EH (cell line): ENCODE measurements around the gene NCAPD3.
"Not testable (repeated sequence)": the region's sequence is repeated elsewhere in the genome, so short reads cannot be mapped to it uniquely, and the experiment has no call there.

Source experiments
- DNase-seq: peaks from one replicate; pipeline ENCODE4 v3.0.0-alpha.2; 2015; ENCODE audit warnings: low read depth

NCAPD3 gene

GRCh38 chr11:134223836-134224709 lies at the start of gene NCAPD3, which contains the start of gene VPS26B:
Gene NCAPD3, minus strand, starts transcription at chr11:134223967. Its CDS starts 41 bp downstream, at chr11:134223926.
Gene VPS26B, plus strand, starts transcription at chr11:134224671. Its CDS starts 452 bp downstream, at chr11:134225123.
- DNase-seq: peak; percentile 96

DNA sequence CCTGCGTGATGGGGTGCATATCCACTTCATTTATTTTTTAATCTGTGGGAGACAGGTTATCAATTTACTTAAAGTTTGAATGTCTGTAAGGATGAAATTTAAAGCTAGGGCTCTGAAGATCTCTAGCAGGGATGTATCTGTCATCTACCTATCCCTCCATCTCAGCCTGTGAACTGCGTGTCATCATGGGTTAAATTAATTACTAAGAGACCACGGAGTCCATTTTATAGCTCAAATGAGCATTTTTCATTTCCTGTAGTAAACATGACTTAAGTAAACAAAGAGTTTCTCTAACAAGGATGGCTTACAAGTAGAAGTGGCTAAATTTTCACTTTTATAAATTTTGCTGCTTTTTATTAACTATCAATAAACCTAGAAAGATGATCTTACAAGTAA lies 49.5 kb upstream of the NCAPD3 start:
- no peak for DNase-seq

GRCh38 chr11:134272381-134273316 lies 48.9 kb upstream of the NCAPD3 start:
- peak; percentile 13 for DNase-seq

DNA sequence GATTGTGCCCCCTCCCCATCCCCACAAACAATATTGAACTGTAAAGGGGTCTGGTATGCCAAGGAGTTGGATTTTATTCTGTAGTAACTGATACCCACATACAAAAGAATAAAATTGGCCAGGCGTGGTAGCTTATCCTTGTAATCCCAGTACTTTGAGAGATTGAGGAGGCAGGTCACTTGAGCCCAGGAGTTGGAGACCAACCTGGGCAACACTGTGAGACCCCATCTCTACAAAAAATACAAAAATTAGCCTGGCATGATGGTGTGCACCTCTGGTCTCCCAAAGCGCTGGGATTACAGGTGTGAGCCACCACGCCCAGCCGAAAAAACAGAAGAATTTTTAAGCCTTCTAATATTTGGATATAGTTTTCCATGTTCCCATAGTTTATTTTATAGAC lies 48.2 kb upstream of the NCAPD3 start:
- no peak for DNase-seq

- DNase-seq: no peak
Measured at GRCh38 chr11:134270250-134270714, 46.5 kb upstream of the NCAPD3 start.

- DNase-seq: no peak
Measured at GRCh38 chr11:134267966-134268365, 44.2 kb upstream of the NCAPD3 start.

GRCh38 chr11:134267461-134267860 lies 43.7 kb upstream of the NCAPD3 start:
- no peak for DNase-seq

- peak; percentile 80 for DNase-seq
Measured at GRCh38 chr11:134266841-134267251, 43.1 kb upstream of the NCAPD3 start.

GRCh38 chr11:134266440-134266839 lies 42.7 kb upstream of the NCAPD3 start:
- peak; percentile 15 for DNase-seq

GRCh38 chr11:134264966-134265764 lies 41.4 kb upstream of the NCAPD3 start:
- DNase-seq: no peak

DNA sequence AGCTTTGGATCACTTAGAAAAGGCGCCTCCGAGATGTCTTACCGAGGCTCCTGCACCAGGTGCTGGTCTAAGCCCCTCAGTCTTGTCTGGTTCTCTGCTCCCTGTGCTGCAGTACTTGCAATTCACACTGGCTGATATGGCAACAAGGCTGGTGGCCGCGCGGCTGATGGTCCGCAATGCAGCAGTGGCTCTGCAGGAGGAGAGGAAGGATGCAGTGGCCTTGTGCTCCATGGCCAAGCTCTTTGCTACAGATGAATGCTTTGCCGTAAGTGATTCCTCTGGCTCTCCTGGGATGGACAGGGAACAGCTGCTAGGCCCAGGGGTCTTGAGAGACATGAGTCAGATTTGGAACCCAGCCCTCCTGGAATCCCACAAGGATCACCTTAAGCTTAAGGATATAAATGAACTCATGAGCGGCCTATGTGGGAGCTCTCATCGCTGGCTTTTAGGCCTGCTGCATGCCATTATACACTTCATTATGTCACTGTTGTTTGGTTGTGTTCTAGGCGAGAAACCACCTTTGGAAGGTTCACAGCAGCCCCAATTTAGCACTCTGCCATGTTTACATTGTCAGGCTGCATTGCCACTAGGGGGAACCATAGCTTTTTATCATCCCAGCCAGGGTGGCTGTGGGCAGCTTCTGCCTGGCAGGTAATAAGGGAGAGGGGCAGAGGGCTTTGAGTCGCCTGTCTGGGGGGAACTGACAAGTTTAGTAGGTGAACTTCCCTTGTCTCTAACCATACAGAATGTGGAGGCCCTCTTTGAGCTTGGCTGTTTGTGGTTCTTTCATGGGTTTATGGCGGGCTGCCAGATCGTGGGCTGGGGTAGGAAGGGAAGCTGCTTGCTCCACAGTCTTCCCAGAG lies 38.1 kb upstream of the NCAPD3 start:
- peak; percentile 19 for DNase-seq

DNA sequence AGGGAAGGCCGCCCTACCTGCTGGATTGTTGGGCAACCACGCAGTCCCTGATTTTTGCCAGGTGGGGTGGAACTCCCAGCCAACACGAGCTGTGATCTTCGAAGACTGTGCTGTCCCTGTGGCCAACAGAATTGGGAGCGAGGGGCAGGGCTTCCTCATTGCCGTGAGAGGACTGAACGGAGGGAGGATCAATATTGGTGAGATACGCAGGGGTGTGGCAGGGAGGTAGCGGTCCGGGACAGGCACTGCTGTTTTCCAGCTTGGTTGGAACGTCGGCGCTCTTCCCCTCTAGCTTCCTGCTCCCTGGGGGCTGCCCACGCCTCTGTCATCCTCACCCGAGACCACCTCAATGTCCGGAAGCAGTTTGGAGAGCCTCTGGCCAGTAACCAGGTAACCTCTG lies 37.2 kb upstream of the NCAPD3 start:
- DNase-seq: no peak

DNA sequence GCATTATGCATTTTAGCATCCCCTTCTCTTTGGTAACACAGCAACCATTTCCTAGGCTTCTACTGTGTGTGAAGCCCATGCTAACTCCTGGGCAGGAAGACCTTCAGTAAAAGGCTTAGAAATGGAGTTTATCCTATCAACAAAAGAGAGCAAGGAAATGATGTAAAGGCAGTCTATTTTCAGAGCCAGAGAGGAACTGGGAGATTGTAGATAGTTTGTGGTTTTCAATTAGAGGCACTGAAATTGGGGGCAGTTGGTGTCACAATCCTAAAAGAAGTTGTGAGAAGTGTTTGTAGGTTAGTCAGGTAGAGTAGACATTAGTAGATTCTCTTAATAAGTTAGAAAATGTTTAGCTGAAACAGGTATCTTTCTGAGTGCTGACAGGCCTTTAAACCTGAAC lies 36.7 kb upstream of the NCAPD3 start:
- DNase-seq: no peak

GRCh38 chr11:134258577-134258976 lies 34.8 kb upstream of the NCAPD3 start:
- DNase-seq: no peak

- no peak for DNase-seq
Measured at GRCh38 chr11:134257101-134257500, 33.3 kb upstream of the NCAPD3 start.

GRCh38 chr11:134255184-134255561 lies 31.4 kb upstream of the NCAPD3 start:
- DNase-seq: not testable (repeated sequence)

- DNase-seq: no peak
Measured at GRCh38 chr11:134254433-134255183, 30.8 kb upstream of the NCAPD3 start.

- DNase-seq: peak; percentile 97
Measured at GRCh38 chr11:134253188-134253993, 29.6 kb upstream of the NCAPD3 start, which contains the start of the genes ACAD8 and THYN1. Gene ACAD8, plus strand, starts transcription at chr11:134253568. Its CDS starts 33 bp downstream, at chr11:134253601. Gene THYN1, minus strand, starts transcription at chr11:134253352. Its CDS starts 470 bp downstream, at chr11:134252882.
